NCI-H187 (cell line): ENCODE data around the gene C19orf38.

Experiments
- DNase-seq, 2 experiments: peaks; one replicate each; lab custom pipeline; 2025; lab: John Stamatoyannopoulos, UW

The C19orf38 gene

DNA sequence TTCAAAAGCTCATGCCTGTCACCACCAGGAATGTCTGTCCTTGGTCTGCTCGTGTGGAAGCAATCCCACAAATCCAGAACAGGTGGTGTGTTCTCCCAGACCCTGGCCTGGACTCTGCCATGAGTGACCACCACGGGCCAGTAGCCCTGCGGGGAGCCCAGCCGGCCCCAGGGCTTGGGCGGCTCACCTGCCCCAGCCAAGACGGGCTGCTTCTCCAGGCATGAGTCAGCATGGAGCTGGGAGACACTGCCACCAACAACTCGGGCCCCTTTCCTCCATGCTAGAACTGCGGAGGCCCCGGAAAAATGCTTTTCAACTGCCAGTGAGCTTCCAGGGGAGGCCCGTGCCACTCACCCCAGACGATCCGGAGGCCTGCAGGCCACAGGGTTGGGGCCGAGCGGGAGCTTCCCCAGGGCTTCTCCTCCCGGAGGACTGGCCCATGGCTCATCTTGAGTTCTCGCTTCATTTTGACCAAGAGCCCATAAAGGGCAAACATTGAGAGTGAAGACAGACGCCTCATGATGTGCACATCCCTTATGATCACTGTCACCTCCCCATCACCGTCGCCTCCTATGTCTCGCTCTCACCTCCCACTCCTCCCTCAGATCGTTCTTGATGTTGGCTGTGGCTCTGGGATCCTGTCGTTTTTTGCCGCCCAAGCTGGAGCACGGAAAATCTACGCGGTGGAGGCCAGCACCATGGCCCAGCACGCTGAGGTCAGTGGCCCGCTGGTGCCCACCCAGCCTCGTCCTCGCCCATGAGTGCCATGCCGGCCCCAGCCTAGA lies 63.6 kb downstream of the C19orf38 start:
- no peak for DNase-seq

DNA sequence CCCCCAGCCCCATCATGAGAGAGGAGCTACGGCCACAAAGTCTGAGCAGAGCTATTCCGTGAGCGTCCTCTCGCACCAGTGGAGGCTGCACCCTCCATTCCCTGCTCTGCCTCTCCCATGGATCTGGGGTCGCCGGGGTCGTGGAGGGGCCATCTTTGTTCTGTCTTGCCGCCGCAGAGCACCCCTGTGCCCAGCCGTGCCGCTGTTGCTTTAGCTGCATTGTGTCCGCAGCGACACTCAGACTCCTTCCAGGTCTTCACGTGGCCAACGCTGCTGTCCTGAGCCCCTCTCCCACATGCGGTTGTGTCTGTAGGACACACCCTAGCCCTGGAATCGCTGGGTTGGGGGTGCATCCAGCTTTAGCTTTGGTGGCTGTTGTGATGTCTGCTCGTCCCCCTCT lies 64.4 kb downstream of the C19orf38 start:
- no peak for DNase-seq

GRCh38 chr19:10913716-10914340 lies 65.6 kb downstream of the C19orf38 start:
- no peak for DNase-seq

GRCh38 chr19:10915130-10916091 lies 67.2 kb downstream of the C19orf38 start:
- no peak for DNase-seq

GRCh38 chr19:10916602-10917001 lies 68.4 kb downstream of the C19orf38 start:
- no peak for DNase-seq

GRCh38 chr19:10918359-10918758 lies 70.1 kb downstream of the C19orf38 start:
- no peak for DNase-seq
